ENCODE measurements around the gene NDUFB10.
"Not testable (repeated sequence)": the region's sequence is repeated elsewhere in the genome, so short reads cannot be mapped to it uniquely, and the experiment has no call there.

NDUFB10 gene

GRCh38 chr16:1919327-1919998 lies 39.9 kb upstream of the NDUFB10 start:
- no peak overlapping the region for H3K27ac ChIP-seq
- TF ChIP-seq ZFX (IDR thresholded peaks at IDR 0.05; ENCODE audit: borderline replicate concordance) (no peak), CTCF (IDR thresholded peaks at IDR 0.05) (no peak)

GRCh38 chr16:1920122-1920521 lies 39.2 kb upstream of the NDUFB10 start:
- H3K27ac ChIP-seq = not testable (repeated sequence)

- TF ChIP-seq CTCF (IDR thresholded peaks at IDR 0.05) (no peak), ZFX (IDR thresholded peaks at IDR 0.05; ENCODE audit: borderline replicate concordance) (no peak)
- no peak overlapping the region for H3K27ac ChIP-seq
Measured at GRCh38 chr16:1920727-1921171, 38.6 kb upstream of the NDUFB10 start.

- H3K27ac ChIP-seq = no peak overlapping the region
- TF ChIP-seq CTCF (IDR thresholded peaks at IDR 0.05) (no peak), ZFX (IDR thresholded peaks at IDR 0.05; ENCODE audit: borderline replicate concordance) (no peak)
Measured at GRCh38 chr16:1922357-1922756, 37.0 kb upstream of the NDUFB10 start.

- no peak overlapping the region for H3K27ac ChIP-seq
- TF ChIP-seq ZFX (IDR thresholded peaks at IDR 0.05; ENCODE audit: borderline replicate concordance) (no peak), CTCF (IDR thresholded peaks at IDR 0.05) (peak; percentile 39)
Measured at GRCh38 chr16:1923299-1924034, 35.9 kb upstream of the NDUFB10 start.

- no peak overlapping the region for H3K27ac ChIP-seq
- TF ChIP-seq ZFX (IDR thresholded peaks at IDR 0.05; ENCODE audit: borderline replicate concordance) (no peak), CTCF (IDR thresholded peaks at IDR 0.05) (no peak)
Measured at GRCh38 chr16:1924095-1924494, 35.2 kb upstream of the NDUFB10 start.

GRCh38 chr16:1926271-1926670 lies 33.1 kb upstream of the NDUFB10 start:
- TF ChIP-seq ZFX (IDR thresholded peaks at IDR 0.05; ENCODE audit: borderline replicate concordance) (no peak), CTCF (IDR thresholded peaks at IDR 0.05) (no peak)
- no peak overlapping the region for H3K27ac ChIP-seq

Measured in 22Rv1 (cell line).